GM23338 (cell line): ENCODE measurements around the gene RAC3. TPM values are rescaled to one million over a fixed set of nuclear protein-coding genes. Genes with fewer than 3 reads are reported as not detected.

Source experiments
- ATAC-seq: fragments of 200-7000 bp; cut with Tn5 transposase; 3 replicates; pipeline ENCODE4 v1.9.1; 2020
- DNase-seq: peaks from one replicate; pipeline ENCODE4 v3.0.0-alpha.2; 2015; ENCODE audit warnings: low spot score
- H2AFZ ChIP-seq: fragments of 200-600 bp; sonication (generic); 2 replicates; pipeline ENCODE4 v1.8.0; 2016; ENCODE audit warnings: antibody characterized with exemption, mild to moderate bottlenecking, moderate library complexity
- H3F3A ChIP-seq: fragments of 200-600 bp; sonication (generic); replicated peaks from 2 replicates; pipeline ENCODE4 v1.8.0; 2017; ENCODE audit warnings: antibody characterized with exemption, mixed run types, low read depth
- H3K27ac ChIP-seq: fragments of 200-600 bp; sonication (generic); 2 replicates; pipeline ENCODE4 v1.6.1; 2016; ENCODE audit warnings: low read depth
- H3K27me3 ChIP-seq: fragments of 200-600 bp; sonication (generic); 2 replicates; pipeline ENCODE4 v1.8.0; 2016; ENCODE audit warnings: mild to moderate bottlenecking, mixed run types, moderate library complexity; ENCODE audit not compliant: insufficient read depth
- H3K36me3 ChIP-seq: fragments of 200-600 bp; sonication (generic); 2 replicates; pipeline ENCODE4 v1.8.0; 2016; ENCODE audit warnings: mild to moderate bottlenecking; ENCODE audit not compliant: insufficient read depth
- H3K4me1 ChIP-seq: fragments of 200-600 bp; sonication (generic); 2 replicates; pipeline ENCODE4 v1.8.0; 2016; ENCODE audit warnings: mild to moderate bottlenecking, moderate library complexity; ENCODE audit not compliant: insufficient read depth
- H3K4me2 ChIP-seq: fragments of 200-600 bp; sonication (generic); 2 replicates; pipeline ENCODE4 v1.7.1; 2017; ENCODE audit warnings: mixed run types
- H3K4me3 ChIP-seq: fragments of 200-600 bp; sonication (generic); 2 replicates; pipeline ENCODE4 v1.6.1; 2016; ENCODE audit warnings: mixed run types
- H3K79me2 ChIP-seq: fragments of 200-600 bp; sonication (generic); replicated peaks from 2 replicates; pipeline ENCODE4 v1.8.0; 2017; ENCODE audit warnings: mild to moderate bottlenecking; ENCODE audit not compliant: insufficient read depth
- H3K9me2 ChIP-seq: fragments of 200-600 bp; sonication (generic); 2 replicates; pipeline ENCODE4 v1.8.0; 2017; ENCODE audit not compliant: insufficient read depth
- H4K20me1 ChIP-seq: fragments of 200-600 bp; sonication (generic); replicated peaks from 2 replicates; pipeline ENCODE4 v1.8.0; 2017; ENCODE audit warnings: mild to moderate bottlenecking; ENCODE audit not compliant: insufficient read depth
- H3K27ac Mint-ChIP-seq: 2 replicates; pipeline ENCODE4 v1.8.0; 2020; ENCODE audit warnings: inconsistent platforms, mild to moderate bottlenecking, moderate library complexity, mixed read lengths
- H3K27me3 Mint-ChIP-seq: 3 replicates; pipeline ENCODE4 v1.8.0; 2022; ENCODE audit warnings: low read depth, mild to moderate bottlenecking, moderate library complexity, mixed read lengths, inconsistent platforms; ENCODE audit not compliant: insufficient read depth, poor library complexity
- H3K36me3 Mint-ChIP-seq: 3 replicates; pipeline ENCODE4 v1.8.0; 2021; ENCODE audit warnings: low read depth, mild to moderate bottlenecking, inconsistent platforms, moderate library complexity, mixed read lengths
- H3K4me1 Mint-ChIP-seq: 3 replicates; pipeline ENCODE4 v1.8.0; 2020; ENCODE audit warnings: mild to moderate bottlenecking, inconsistent platforms, mixed read lengths
- H3K4me3 Mint-ChIP-seq: 3 replicates; pipeline ENCODE4 v1.8.0; 2021; ENCODE audit warnings: moderate library complexity, mild to moderate bottlenecking, inconsistent platforms, mixed read lengths
- H3K9me3 Mint-ChIP-seq: 3 replicates; pipeline ENCODE4 v1.8.0; 2020; ENCODE audit warnings: moderate library complexity, mild to moderate bottlenecking, inconsistent platforms, mixed read lengths
- CREB1 ChIP-seq: fragments of 250-450 bp; sonication (Bioruptor Pico); IDR thresholded peaks from 2 replicates; pipeline ENCODE4 v1.5.0; 2020; ENCODE audit warnings: low read depth, mild to moderate bottlenecking, moderate library complexity
- CTCF ChIP-seq, 2 experiments: fragments of 200-600 bp in 1 of 2; sonication (generic) in 1 of 2; conservative IDR thresholded peaks; 2 replicates each; pipeline versions ENCODE4 v1.5.1 to v1.6.1; 2016 to 2017; ENCODE audit warnings: antibody characterized with exemption in 2 of 2, low read depth in 2 of 2, mild to moderate bottlenecking in 2 of 2, moderate library complexity in 1 of 2
- EZH2 ChIP-seq: fragments of 200-600 bp; sonication (generic); IDR thresholded peaks from one replicate; pipeline ENCODE4 v1.8.0; 2017; ENCODE audit warnings: antibody characterized with exemption, mild to moderate bottlenecking, low read depth; ENCODE audit not compliant: unreplicated experiment
- NANOG ChIP-seq: IDR thresholded peaks from 2 replicates; pipeline ENCODE4 v1.6.1; 2016; ENCODE audit warnings: antibody characterized with exemption, borderline replicate concordance
- POLR2AphosphoS5 ChIP-seq: IDR thresholded peaks from 2 replicates; pipeline ENCODE4 v1.6.1; 2016; ENCODE audit warnings: antibody characterized with exemption, low read depth
- STAT1 ChIP-seq: IDR thresholded peaks from one replicate; pipeline ENCODE4 v1.6.1; 2016; ENCODE audit warnings: antibody characterized with exemption; ENCODE audit not compliant: unreplicated experiment
- ZNF331 ChIP-seq: fragments of 250-450 bp; sonication (Bioruptor Pico); IDR thresholded peaks from 2 replicates; pipeline ENCODE4 v1.5.0; 2020; ENCODE audit warnings: low read depth, mild to moderate bottlenecking, moderate library complexity
- ZNF462 ChIP-seq: fragments of 250-450 bp; sonication (Bioruptor Pico); IDR thresholded peaks from 2 replicates; pipeline ENCODE4 v1.5.0; 2020; ENCODE audit warnings: mild to moderate bottlenecking, moderate library complexity
- polyA plus RNA-seq: library from polyadenylated mRNA; unstranded; fragments of >200 nt; fragmentation: Nextera tagmentation; extraction: Ambion mirVana; gene quantifications from 2 replicates; pipeline ENCODE4 v1.2.1, GENCODE V29; 2016
- total RNA-seq: library from RNA; depleted of rRNA; stranded (reverse); fragments of >200 nt; shearing (Covaris generic); gene quantifications from 2 replicates; pipeline ENCODE4 v1.2.3, GENCODE V29; 2014
- TF ChIP-seq, protein P1 (sequence below): IDR thresholded peaks from one replicate; pipeline ENCODE4 v1.6.1; 2018; ENCODE audit warnings: antibody characterized with exemption; ENCODE audit not compliant: unreplicated experiment

The RAC3 gene
- total and polyA plus RNA-seq, 2 experiments from 2014 or later = 31.5 to 293 TPM

- TF ChIP-seq NANOG = no peak
- no peak for TF ChIP-seq POLR2AphosphoS5
- TF ChIP-seq CREB1 (CRISPR knock-in tag) = no peak
- no peak for TF ChIP-seq STAT1
- TF ChIP-seq EZH2 = no peak
- TF ChIP-seq CTCF (conservative IDR thresholded peaks at IDR 0.05; ENCODE audit: low read depth in 2 of 2) = no peak
Measured at GRCh38 chr17:81984773-81985410, 46.6 kb upstream of the RAC3 start (continued).

GRCh38 chr17:81986606-81987005, 44.9 kb upstream of the RAC3 start:
- Histone ChIP-seq H3K4me2 (no peak overlapping the region), H3K27ac (no peak overlapping the region), H3K9me2 (no peaks in the 10 kb centered on the region), H4K20me1 (no peaks in the 10 kb centered on the region; the same call in none of the 2 replicates), H3K27me3 (no peaks in the 10 kb centered on the region), H3K4me3 (no peak overlapping the region), H3K79me2 (no peaks in the 10 kb centered on the region), H2AFZ (no peak overlapping the region), H3F3A (0 out of 2 replicates have a peak, but pooled peaks cover 3% of the 10 kb centered on the region), H3K36me3 (no peaks in the 10 kb centered on the region), H3K4me1 (peaks cover 2% of the 10 kb centered on the region; the same call in 1 of the 2 replicates)
- peaks cover 10% of the 10 kb centered on the region for H3K4me1 Mint-ChIP-seq
- H3K27ac Mint-ChIP-seq = no peak overlapping the region
- no peak for TF ChIP-seq STAT1
- TF ChIP-seq ZNF331 (CRISPR knock-in tag) = no peak
- no peak for TF ChIP-seq POLR2AphosphoS5
- TF ChIP-seq, protein P1, sequence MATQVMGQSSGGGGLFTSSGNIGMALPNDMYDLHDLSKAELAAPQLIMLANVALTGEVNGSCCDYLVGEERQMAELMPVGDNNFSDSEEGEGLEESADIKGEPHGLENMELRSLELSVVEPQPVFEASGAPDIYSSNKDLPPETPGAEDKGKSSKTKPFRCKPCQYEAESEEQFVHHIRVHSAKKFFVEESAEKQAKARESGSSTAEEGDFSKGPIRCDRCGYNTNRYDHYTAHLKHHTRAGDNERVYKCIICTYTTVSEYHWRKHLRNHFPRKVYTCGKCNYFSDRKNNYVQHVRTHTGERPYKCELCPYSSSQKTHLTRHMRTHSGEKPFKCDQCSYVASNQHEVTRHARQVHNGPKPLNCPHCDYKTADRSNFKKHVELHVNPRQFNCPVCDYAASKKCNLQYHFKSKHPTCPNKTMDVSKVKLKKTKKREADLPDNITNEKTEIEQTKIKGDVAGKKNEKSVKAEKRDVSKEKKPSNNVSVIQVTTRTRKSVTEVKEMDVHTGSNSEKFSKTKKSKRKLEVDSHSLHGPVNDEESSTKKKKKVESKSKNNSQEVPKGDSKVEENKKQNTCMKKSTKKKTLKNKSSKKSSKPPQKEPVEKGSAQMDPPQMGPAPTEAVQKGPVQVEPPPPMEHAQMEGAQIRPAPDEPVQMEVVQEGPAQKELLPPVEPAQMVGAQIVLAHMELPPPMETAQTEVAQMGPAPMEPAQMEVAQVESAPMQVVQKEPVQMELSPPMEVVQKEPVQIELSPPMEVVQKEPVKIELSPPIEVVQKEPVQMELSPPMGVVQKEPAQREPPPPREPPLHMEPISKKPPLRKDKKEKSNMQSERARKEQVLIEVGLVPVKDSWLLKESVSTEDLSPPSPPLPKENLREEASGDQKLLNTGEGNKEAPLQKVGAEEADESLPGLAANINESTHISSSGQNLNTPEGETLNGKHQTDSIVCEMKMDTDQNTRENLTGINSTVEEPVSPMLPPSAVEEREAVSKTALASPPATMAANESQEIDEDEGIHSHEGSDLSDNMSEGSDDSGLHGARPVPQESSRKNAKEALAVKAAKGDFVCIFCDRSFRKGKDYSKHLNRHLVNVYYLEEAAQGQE = no peak
- TF ChIP-seq NANOG = no peak
- TF ChIP-seq ZNF462 (CRISPR knock-in tag) = no peak
- peaks cover 41% of the 10 kb centered on the region for H3K36me3 Mint-ChIP-seq
- H3K9me3 Mint-ChIP-seq = no peaks in the 10 kb centered on the region
- no peak for ATAC-seq
- peaks cover 9% of the 10 kb centered on the region for H3K27me3 Mint-ChIP-seq
- H3K4me3 Mint-ChIP-seq = no peak overlapping the region; the same call in 2 of the 3 replicates
- DNase-seq = no peak
